A673 (cell line): ENCODE measurements around the gene KMO.

ENCODE experiments used
- EZH2 ChIP-seq: fragments of 200-600 bp; sonication (generic); IDR thresholded peaks from 2 replicates; pipeline ENCODE4 v1.6.1; 2017; ENCODE audit warnings: borderline replicate concordance, low read depth, mild to moderate bottlenecking, mixed read lengths, antibody characterized with exemption, low read length; ENCODE audit not compliant: poor library complexity, severe bottlenecking
- TF ChIP-seq, protein P1 (sequence below): fragments of 300-800, 200-600 bp; sonication (generic); conservative IDR thresholded peaks from 2 replicates; pipeline ENCODE4 v1.5.1; 2017; ENCODE audit warnings: low read depth, mild to moderate bottlenecking, antibody characterized with exemption, low read length, moderate library complexity, mixed read lengths

GRCh38 chr1:241591317-241591716 is 59.1 kb downstream of the KMO start:
- TF ChIP-seq, protein P1, sequence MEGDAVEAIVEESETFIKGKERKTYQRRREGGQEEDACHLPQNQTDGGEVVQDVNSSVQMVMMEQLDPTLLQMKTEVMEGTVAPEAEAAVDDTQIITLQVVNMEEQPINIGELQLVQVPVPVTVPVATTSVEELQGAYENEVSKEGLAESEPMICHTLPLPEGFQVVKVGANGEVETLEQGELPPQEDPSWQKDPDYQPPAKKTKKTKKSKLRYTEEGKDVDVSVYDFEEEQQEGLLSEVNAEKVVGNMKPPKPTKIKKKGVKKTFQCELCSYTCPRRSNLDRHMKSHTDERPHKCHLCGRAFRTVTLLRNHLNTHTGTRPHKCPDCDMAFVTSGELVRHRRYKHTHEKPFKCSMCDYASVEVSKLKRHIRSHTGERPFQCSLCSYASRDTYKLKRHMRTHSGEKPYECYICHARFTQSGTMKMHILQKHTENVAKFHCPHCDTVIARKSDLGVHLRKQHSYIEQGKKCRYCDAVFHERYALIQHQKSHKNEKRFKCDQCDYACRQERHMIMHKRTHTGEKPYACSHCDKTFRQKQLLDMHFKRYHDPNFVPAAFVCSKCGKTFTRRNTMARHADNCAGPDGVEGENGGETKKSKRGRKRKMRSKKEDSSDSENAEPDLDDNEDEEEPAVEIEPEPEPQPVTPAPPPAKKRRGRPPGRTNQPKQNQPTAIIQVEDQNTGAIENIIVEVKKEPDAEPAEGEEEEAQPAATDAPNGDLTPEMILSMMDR, result no peak
- TF ChIP-seq EZH2, result no peak
